Measurements from ENCODE around the gene PSEN2.

Gene PSEN2

GRCh38 chr1:226870401-226871279 is at the start of gene PSEN2:
TSS of gene PSEN2 (plus strand) at chr1:226870616. CDS start at chr1:226881908, 11,292 bp downstream.
- peak; percentile 42; the same call in 1 of the 2 replicates for TF ChIP-seq NFIC (IDR thresholded peaks at IDR 0.05)
- TF ChIP-seq MAX (IDR thresholded peaks at IDR 0.05) = peak; percentile 74
- no peak for TF ChIP-seq FOXM1 (IDR thresholded peaks at IDR 0.05; ENCODE audit: borderline replicate concordance, low read depth)
- TF ChIP-seq EGR1 (IDR thresholded peaks at IDR 0.05) = peak; percentile 93
- peak; percentile 41; the same call in 1 of the 2 replicates for TF ChIP-seq TCF12 (IDR thresholded peaks at IDR 0.05; ENCODE audit: low read depth)
- TF ChIP-seq EP300 (IDR thresholded peaks at IDR 0.05; ENCODE audit: borderline replicate concordance) = no peak
- peak; percentile 41 for TF ChIP-seq ZBTB7A (IDR thresholded peaks at IDR 0.05; ENCODE audit: low read depth)

DNA sequence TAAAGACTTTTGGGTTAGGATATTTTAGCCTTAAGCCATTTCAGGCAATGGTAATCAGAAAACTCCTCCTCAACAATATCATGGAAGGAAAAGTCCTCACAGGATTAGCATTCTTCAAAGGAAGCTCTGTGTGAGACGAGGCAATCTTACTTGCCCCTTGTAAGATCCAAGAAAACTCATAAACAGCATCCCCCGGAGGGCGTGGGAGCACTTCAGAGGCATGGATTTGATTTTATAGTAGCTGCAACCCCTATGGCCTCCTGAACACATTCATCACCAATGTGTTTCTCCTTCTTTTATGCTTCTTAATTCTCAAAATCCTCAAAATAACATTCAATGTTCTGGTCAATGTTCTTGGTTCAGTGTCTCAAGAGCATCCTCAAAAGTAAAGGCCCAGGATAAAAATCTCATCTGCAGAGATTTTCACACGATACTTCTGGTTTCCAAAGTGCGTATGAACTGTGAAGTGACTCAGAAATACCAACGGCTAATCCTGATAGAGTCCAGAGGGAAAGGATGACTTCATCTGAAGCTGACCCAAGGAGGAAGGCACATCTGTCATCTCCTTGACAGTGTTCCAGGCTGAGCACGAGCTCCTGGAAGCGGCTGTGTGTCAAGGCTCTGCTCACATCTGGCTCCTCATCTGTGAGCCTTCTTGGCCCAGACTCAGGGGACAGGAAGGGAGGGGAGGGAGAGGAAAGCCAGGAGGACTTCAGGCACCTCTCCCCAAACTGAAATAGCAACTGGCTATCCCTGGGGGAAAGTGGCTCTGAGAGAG is 49.3 kb upstream of the PSEN2 start:
- TF ChIP-seq EP300 (IDR thresholded peaks at IDR 0.05; ENCODE audit: borderline replicate concordance) (no peak), ZBTB7A (IDR thresholded peaks at IDR 0.05; ENCODE audit: low read depth) (no peak), REST (IDR thresholded peaks at IDR 0.05; ENCODE audit: low read depth) (no peak), CEBPB (IDR thresholded peaks at IDR 0.05) (no peak), RAD21 (IDR thresholded peaks at IDR 0.05; ENCODE audit: low read depth) (no peak), MAX (IDR thresholded peaks at IDR 0.05) (no peak), NFIC (IDR thresholded peaks at IDR 0.05) (no peak), TCF12 (IDR thresholded peaks at IDR 0.05; ENCODE audit: low read depth) (no peak), YY1 (IDR thresholded peaks at IDR 0.05; ENCODE audit: low read depth) (no peak), USF1 (IDR thresholded peaks at IDR 0.05) (no peak), CREB1 (IDR thresholded peaks at IDR 0.05; ENCODE audit: low read depth) (no peak)

- TF ChIP-seq ZBTB7A (IDR thresholded peaks at IDR 0.05; ENCODE audit: low read depth) (no peak), FOXM1 (IDR thresholded peaks at IDR 0.05; ENCODE audit: borderline replicate concordance, low read depth) (no peak), TCF12 (IDR thresholded peaks at IDR 0.05; ENCODE audit: low read depth) (no peak), MAX (IDR thresholded peaks at IDR 0.05) (no peak)
These were observed 48.7 kb upstream of the PSEN2 start for GRCh38 chr1:226821719-226822085.

DNA sequence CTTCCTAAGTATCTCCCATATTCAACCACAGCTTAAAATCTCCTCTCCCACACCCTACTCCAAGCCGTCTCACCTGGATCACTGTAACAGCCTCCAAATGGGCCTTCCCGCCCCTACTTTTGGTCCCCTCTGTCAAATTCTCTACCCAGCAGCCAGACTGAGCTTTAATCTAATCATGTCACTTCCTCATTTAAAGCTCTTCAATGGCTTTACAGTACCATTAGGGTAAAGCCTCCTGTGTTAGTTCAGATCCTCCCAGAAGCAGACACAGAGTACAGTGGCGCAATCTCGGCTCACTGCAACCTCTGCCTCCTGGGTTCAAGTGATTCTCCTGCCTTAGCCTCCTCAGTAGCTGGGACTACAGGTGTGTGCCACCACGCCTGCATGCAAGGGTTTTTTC is 46.8 kb upstream of the PSEN2 start:
- TF ChIP-seq CREB1 (IDR thresholded peaks at IDR 0.05; ENCODE audit: low read depth) (no peak), ZBTB7A (IDR thresholded peaks at IDR 0.05; ENCODE audit: low read depth) (no peak), EP300 (IDR thresholded peaks at IDR 0.05; ENCODE audit: borderline replicate concordance) (no peak), TCF12 (IDR thresholded peaks at IDR 0.05; ENCODE audit: low read depth) (no peak), TAF1 (IDR thresholded peaks at IDR 0.05; ENCODE audit: low read depth) (no peak), TEAD4 (IDR thresholded peaks at IDR 0.05) (no peak), YY1 (IDR thresholded peaks at IDR 0.05; ENCODE audit: low read depth) (no peak), NFIC (IDR thresholded peaks at IDR 0.05) (no peak), RAD21 (IDR thresholded peaks at IDR 0.05; ENCODE audit: low read depth) (no peak), MAX (IDR thresholded peaks at IDR 0.05) (no peak)

GRCh38 chr1:226825037-226825745 is 45.2 kb upstream of the PSEN2 start:
- TF ChIP-seq USF1 (IDR thresholded peaks at IDR 0.05) (no peak), CREB1 (IDR thresholded peaks at IDR 0.05; ENCODE audit: low read depth) (no peak), ZBTB7A (IDR thresholded peaks at IDR 0.05; ENCODE audit: low read depth) (no peak), MAX (IDR thresholded peaks at IDR 0.05) (no peak), FOXM1 (IDR thresholded peaks at IDR 0.05; ENCODE audit: borderline replicate concordance, low read depth) (no peak), NFIC (IDR thresholded peaks at IDR 0.05) (no peak), TEAD4 (IDR thresholded peaks at IDR 0.05) (no peak), YY1 (IDR thresholded peaks at IDR 0.05; ENCODE audit: low read depth) (no peak), TCF12 (IDR thresholded peaks at IDR 0.05; ENCODE audit: low read depth) (no peak), EGR1 (IDR thresholded peaks at IDR 0.05) (no peak), RAD21 (IDR thresholded peaks at IDR 0.05; ENCODE audit: low read depth) (no peak)

DNA sequence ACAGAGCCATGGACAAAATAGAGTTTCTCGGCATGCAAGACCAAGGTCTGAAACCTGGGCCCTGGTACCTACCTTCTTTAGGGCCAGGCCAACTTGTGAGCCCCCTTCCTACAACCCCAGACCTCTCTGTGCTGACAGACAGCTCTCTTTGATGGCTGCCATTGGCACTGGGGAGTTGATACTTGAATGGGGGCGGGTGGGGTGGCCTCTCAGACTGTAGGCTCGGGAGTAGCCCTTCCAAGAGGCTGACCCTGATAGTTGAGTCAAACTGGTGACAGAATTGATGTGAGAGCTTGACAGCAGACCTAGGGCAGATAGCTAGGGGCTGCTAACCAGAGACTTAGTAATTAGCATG is 44.7 kb upstream of the PSEN2 start:
- TF ChIP-seq CREB1 (IDR thresholded peaks at IDR 0.05; ENCODE audit: low read depth) (no peak), NFIC (IDR thresholded peaks at IDR 0.05) (no peak), YY1 (IDR thresholded peaks at IDR 0.05; ENCODE audit: low read depth) (no peak), TCF12 (IDR thresholded peaks at IDR 0.05; ENCODE audit: low read depth) (no peak), ZBTB7A (IDR thresholded peaks at IDR 0.05; ENCODE audit: low read depth) (no peak), EGR1 (IDR thresholded peaks at IDR 0.05) (no peak), REST (IDR thresholded peaks at IDR 0.05; ENCODE audit: low read depth) (no peak), MAX (IDR thresholded peaks at IDR 0.05) (no peak), CEBPB (IDR thresholded peaks at IDR 0.05) (no peak), EP300 (IDR thresholded peaks at IDR 0.05; ENCODE audit: borderline replicate concordance) (no peak), USF1 (IDR thresholded peaks at IDR 0.05) (no peak), FOXM1 (IDR thresholded peaks at IDR 0.05; ENCODE audit: borderline replicate concordance, low read depth) (no peak), TEAD4 (IDR thresholded peaks at IDR 0.05) (no peak), RAD21 (IDR thresholded peaks at IDR 0.05; ENCODE audit: low read depth) (no peak), TAF1 (IDR thresholded peaks at IDR 0.05; ENCODE audit: low read depth) (no peak)
